ENCODE results near the gene LRWD1. TPM values are rescaled to one million over a fixed set of nuclear protein-coding genes. Genes with fewer than 3 reads are reported as not detected.
"Not testable (repeated sequence)": the region's sequence is repeated elsewhere in the genome, so short reads cannot be mapped to it uniquely, and the experiment has no call there.

The LRWD1 gene
- total and polyA plus RNA-seq, 2 of the 13 experiments (the other 11 are each of a cell fraction or from before 2014, with no cell fraction given): 8.5 to 16.3 TPM

GRCh38 chr7:102479982-102480637 lies 15.3 kb downstream of the LRWD1 start:
- 0% methylated on average over 5 of the region's 11 CpGs for WGBS (ENCODE audit: low lambda C conversion rate)

GRCh38 chr7:102481962-102482361 lies 17.2 kb downstream of the LRWD1 start:
- H3K27ac ChIP-seq (ENCODE audit: extremely low read length, insufficient read depth, low read length); POLR2A ChIA-PET; intact Hi-C loops (cut with micrococcal nuclease; ENCODE audit: unreplicated experiment); H3K4me3 ChIP-seq (replicated peaks in 1 of 3; ENCODE audit: insufficient read depth in 1 of 3, low read depth in 2 of 3, low read length in 3 of 3); H3K4me1 ChIP-seq (ENCODE audit: insufficient read depth, low read length); CTCF ChIA-PET (ENCODE audit: low intra/inter-chr PET ratio, low total read pairs); H3K27me3 ChIP-seq (ENCODE audit: control insufficient read depth in 1 of 2, insufficient read depth in 2 of 2, low read length in 2 of 2); H3K4me2 ChIP-seq (ENCODE audit: low read depth, low read length); H3K36me3 ChIP-seq (replicated peaks in 1 of 2; ENCODE audit: control insufficient read depth in 1 of 2, insufficient read depth in 2 of 2, low read length in 2 of 2); H3K9ac ChIP-seq (ENCODE audit: insufficient read depth, low read depth, low read length); FAIRE-seq; H4K20me1 ChIP-seq (ENCODE audit: insufficient read depth, low read length); H2AFZ ChIP-seq (ENCODE audit: low read length); in situ Hi-C loops (cut with HindIII; ENCODE audit: extremely low pct_ligation_motif_present, low pct_unique_long_range_greater_than_20kb); H3K9me3 ChIP-seq (ENCODE audit: low read length); H3K79me2 ChIP-seq (ENCODE audit: insufficient read depth, low read length); ATAC-seq; DNase-seq (ENCODE audit: low spot score); BruUV-seq (replicated peaks): not testable (repeated sequence)
- no CpG with 5 or more reads among the region's 10 CpGs for WGBS (ENCODE audit: low lambda C conversion rate)

More at GRCh38 chr7:102479982-102480637, 15.3 kb downstream of the LRWD1 start:
- H3K9ac ChIP-seq (ENCODE audit: insufficient read depth, low read depth, low read length); H3K9me3 ChIP-seq (ENCODE audit: low read length); POLR2A ChIA-PET; CTCF ChIA-PET (ENCODE audit: low intra/inter-chr PET ratio, low total read pairs); H3K4me3 ChIP-seq (replicated peaks in 1 of 3; ENCODE audit: insufficient read depth in 1 of 3, low read depth in 2 of 3, low read length in 3 of 3); intact Hi-C loops (cut with micrococcal nuclease; ENCODE audit: unreplicated experiment); H4K20me1 ChIP-seq (ENCODE audit: insufficient read depth, low read length); H3K36me3 ChIP-seq (replicated peaks in 1 of 2; ENCODE audit: control insufficient read depth in 1 of 2, insufficient read depth in 2 of 2, low read length in 2 of 2); H2AFZ ChIP-seq (ENCODE audit: low read length); in situ Hi-C loops (cut with HindIII; ENCODE audit: extremely low pct_ligation_motif_present, low pct_unique_long_range_greater_than_20kb); DNase-seq (ENCODE audit: low spot score); ATAC-seq; H3K79me2 ChIP-seq (ENCODE audit: insufficient read depth, low read length); H3K4me1 ChIP-seq (ENCODE audit: insufficient read depth, low read length); BruUV-seq (replicated peaks); FAIRE-seq; H3K4me2 ChIP-seq (ENCODE audit: low read depth, low read length); H3K27me3 ChIP-seq (ENCODE audit: control insufficient read depth in 1 of 2, insufficient read depth in 2 of 2, low read length in 2 of 2); H3K27ac ChIP-seq (ENCODE audit: extremely low read length, insufficient read depth, low read length): not testable (repeated sequence)
- TF ChIP-seq RAD21 (CRISPR knock-in tag; IDR thresholded peaks at IDR 0.05) (0 out of 2 replicates have a peak, but pooled peaks have one; percentile 11), STAG1 (CRISPR knock-in tag; IDR thresholded peaks at IDR 0.05) (peak; percentile 28), CTCF (CRISPR knock-in tag; IDR thresholded peaks at IDR 0.05) (peak; percentile 24; the same call in 1 of the 2 replicates)

GRCh38 chr7:102484317-102484716 lies 19.5 kb downstream of the LRWD1 start:
- H3K27ac ChIP-seq (ENCODE audit: extremely low read length, insufficient read depth, low read length); H3K79me2 ChIP-seq (ENCODE audit: insufficient read depth, low read length); H3K9ac ChIP-seq (ENCODE audit: insufficient read depth, low read depth, low read length); H3K27me3 ChIP-seq (ENCODE audit: control insufficient read depth in 1 of 2, insufficient read depth in 2 of 2, low read length in 2 of 2); ATAC-seq; intact Hi-C loops (cut with micrococcal nuclease; ENCODE audit: unreplicated experiment); in situ Hi-C loops (cut with HindIII; ENCODE audit: extremely low pct_ligation_motif_present, low pct_unique_long_range_greater_than_20kb); H4K20me1 ChIP-seq (ENCODE audit: insufficient read depth, low read length); H3K36me3 ChIP-seq (replicated peaks in 1 of 2; ENCODE audit: control insufficient read depth in 1 of 2, insufficient read depth in 2 of 2, low read length in 2 of 2); BruUV-seq (replicated peaks); CTCF ChIA-PET (ENCODE audit: low intra/inter-chr PET ratio, low total read pairs); POLR2A ChIA-PET; H2AFZ ChIP-seq (ENCODE audit: low read length); FAIRE-seq; H3K9me3 ChIP-seq (ENCODE audit: low read length); H3K4me2 ChIP-seq (ENCODE audit: low read depth, low read length); H3K4me1 ChIP-seq (ENCODE audit: insufficient read depth, low read length); DNase-seq (ENCODE audit: low spot score); H3K4me3 ChIP-seq (replicated peaks in 1 of 3; ENCODE audit: insufficient read depth in 1 of 3, low read depth in 2 of 3, low read length in 3 of 3): not testable (repeated sequence)
- WGBS (ENCODE audit: low lambda C conversion rate): no CpG with 5 or more reads among the region's 5 CpGs
